HepG2 (cell line): ENCODE measurements around the gene NDRG3. TPM values are rescaled to one million over a fixed set of nuclear protein-coding genes. Genes with fewer than 3 reads are reported as not detected.
A peak's percentile ranks its signal among the peaks of the same experiment; 100 is the strongest.

ENCODE experiments used
- EZH2 ChIP-seq: conservative IDR thresholded peaks from 2 replicates; pipeline ENCODE4 v1.6.1; 2012; ENCODE audit warnings: mild to moderate bottlenecking, low read depth, low read length, moderate library complexity
- KLF12 ChIP-seq: sonication (generic); formaldehyde crosslinking; IDR thresholded peaks from 2 replicates; pipeline ENCODE4 v1.4.0; 2020; ENCODE audit warnings: missing genetic modification reagents, borderline replicate concordance
- MED8 ChIP-seq: sonication (generic); formaldehyde crosslinking; IDR thresholded peaks from 2 replicates; pipeline ENCODE4 v1.8.1; 2023; ENCODE audit warnings: mild to moderate bottlenecking, missing genetic modification reagents; ENCODE audit not compliant: insufficient replicate concordance
- MZF1 ChIP-seq: sonication (generic); formaldehyde crosslinking; IDR thresholded peaks from 2 replicates; pipeline ENCODE4 v1.8.1; 2023; ENCODE audit warnings: mild to moderate bottlenecking, missing genetic modification reagents, borderline replicate concordance
- PCBP1 ChIP-seq: fragments of 200-400 bp; formaldehyde crosslinking; IDR thresholded peaks from 2 replicates; pipeline ENCODE4 v1.6.1; 2017; ENCODE audit warnings: mild to moderate bottlenecking, low read depth, low read length, borderline replicate concordance
- REPIN1 ChIP-seq: sonication (generic); formaldehyde crosslinking; IDR thresholded peaks from 2 replicates; pipeline ENCODE4 v1.8.0; 2022; ENCODE audit warnings: missing genetic modification reagents, low read depth, mild to moderate bottlenecking, borderline replicate concordance
- SALL2 ChIP-seq: sonication (generic); formaldehyde crosslinking; IDR thresholded peaks from 2 replicates; pipeline ENCODE4 v1.8.1; 2023; ENCODE audit warnings: mild to moderate bottlenecking, missing genetic modification reagents, inconsistent platforms
- SIN3A ChIP-seq: IDR thresholded peaks from 2 replicates; pipeline ENCODE4 v1.6.1; 2011; ENCODE audit warnings: low read depth, mild to moderate bottlenecking, control low read depth, low read length, borderline replicate concordance
- TARDBP ChIP-seq: sonication (generic); formaldehyde crosslinking; IDR thresholded peaks from 2 replicates; pipeline ENCODE4 v1.8.0; 2022; ENCODE audit warnings: mild to moderate bottlenecking, missing genetic modification reagents
- WIZ ChIP-seq: sonication (generic); formaldehyde crosslinking; IDR thresholded peaks from 2 replicates; pipeline ENCODE4 v1.5.1; 2020; ENCODE audit warnings: mild to moderate bottlenecking, missing genetic modification reagents
- ZNF441 ChIP-seq: sonication (generic); formaldehyde crosslinking; IDR thresholded peaks from 2 replicates; pipeline ENCODE4 v1.7.0; 2021; ENCODE audit warnings: missing genetic modification reagents, borderline replicate concordance
- ZNF644 ChIP-seq: IDR thresholded peaks from 2 replicates; pipeline ENCODE4 v1.6.1; 2016; ENCODE audit warnings: low read depth
- ZNF720 ChIP-seq: sonication (generic); formaldehyde crosslinking; IDR thresholded peaks from 2 replicates; pipeline ENCODE4 v1.4.0; 2020; ENCODE audit warnings: missing genetic modification reagents
- ZNF879 ChIP-seq: sonication (generic); formaldehyde crosslinking; IDR thresholded peaks from 2 replicates; pipeline ENCODE4 v1.8.1; 2023; ENCODE audit warnings: missing genetic modification reagents
- polyA plus RNA-seq, 8 experiments: library from polyadenylated mRNA; depleted of rRNA in 3 of 8; stranded (reverse) in 7 of 8; unstranded in 1 of 8; fragments of >200 nt; fragmentation: Illumina TruSeq in 4 of 8; extraction: Trizol in 4 of 8; gene quantifications; 2 replicates each; pipeline versions ENCODE4 v1.2.1 to v1.2.3, GENCODE V29; 2011 to 2016; ENCODE audit warnings: low read depth in 4 of 8, missing spikeins in 1 of 8, mixed read lengths in 1 of 8; ENCODE audit not compliant: insufficient read depth in 1 of 8
- total RNA-seq, 5 experiments: library from RNA; depleted of rRNA; stranded (reverse); fragments of >200 nt; fragmentation: Illumina TruSeq; extraction: Trizol; gene quantifications; 2 replicates each; pipeline ENCODE4 v1.2.3, GENCODE V29; 2016; ENCODE audit warnings: low read depth in 1 of 5
- TF ChIP-seq, protein P1 (sequence below): sonication (generic); formaldehyde crosslinking; IDR thresholded peaks from 2 replicates; pipeline ENCODE4 v1.5.1; 2020; ENCODE audit warnings: missing genetic modification reagents, mild to moderate bottlenecking, borderline replicate concordance
- TF ChIP-seq, protein P2 (sequence below): sonication (generic); formaldehyde crosslinking; IDR thresholded peaks from 2 replicates; pipeline ENCODE4 v1.4.0; 2020; ENCODE audit warnings: low read depth, mild to moderate bottlenecking, missing genetic modification reagents
- TF ChIP-seq, protein P3 (sequence below): sonication (generic); formaldehyde crosslinking; IDR thresholded peaks from 2 replicates; pipeline ENCODE4 v1.5.0; 2020; ENCODE audit warnings: mild to moderate bottlenecking, missing genetic modification reagents, moderate library complexity
- TF ChIP-seq, protein P4 (sequence below), 2 experiments: sonication (generic) in 1 of 2; formaldehyde crosslinking in 1 of 2; IDR thresholded peaks; 2 replicates each; pipeline versions ENCODE4 v1.6.1 to v1.9.0; 2014 to 2022; ENCODE audit warnings: antibody characterized with exemption in 1 of 2, borderline replicate concordance in 1 of 2, inconsistent platforms in 1 of 2, low read depth in 1 of 2, missing genetic modification reagents in 1 of 2

Gene NDRG3
- total and polyA plus RNA-seq, 2 of the 13 experiments (the other 11 are each of a cell fraction or from before 2014, with no cell fraction given) = 36.0 to 40.5 TPM

DNA sequence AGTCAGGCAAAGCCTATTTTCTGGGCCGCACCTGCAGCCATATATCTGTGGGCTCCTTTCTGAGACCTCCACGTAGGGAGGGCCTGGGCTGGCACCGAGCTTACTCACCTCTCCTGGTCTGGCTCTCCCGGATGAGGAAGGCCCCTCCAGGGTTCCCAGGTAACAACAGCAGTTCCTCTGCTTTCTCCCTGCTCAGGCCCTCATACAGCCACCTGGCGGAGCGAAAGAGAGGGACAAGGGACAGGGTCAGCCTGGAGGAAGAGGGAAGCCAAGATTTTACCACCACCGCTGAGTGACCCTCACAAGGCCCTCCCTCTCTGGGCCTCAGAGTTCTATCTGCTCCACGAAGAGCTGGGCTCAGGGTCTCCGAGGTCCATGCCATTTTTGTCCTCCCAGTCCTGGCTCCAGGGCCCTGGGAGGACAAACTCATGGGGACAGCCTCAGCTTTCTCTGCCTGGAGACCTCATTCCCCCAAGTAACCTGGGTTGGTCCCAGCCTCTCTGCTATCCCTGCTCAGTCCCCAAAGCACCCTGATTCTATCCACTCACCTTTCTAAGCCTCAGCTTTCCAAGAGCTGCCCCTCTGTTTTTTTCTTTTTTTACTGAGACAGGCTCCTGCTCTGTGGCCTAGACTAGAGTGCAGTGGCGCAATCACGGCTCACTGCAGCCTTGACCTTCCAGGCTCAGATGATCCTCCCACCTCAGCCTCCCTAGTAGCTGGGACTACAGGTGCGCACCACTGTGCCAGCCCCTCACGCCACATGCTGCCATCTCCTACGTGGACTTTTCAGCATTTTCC is 113.2 kb downstream of the NDRG3 start (continued):
- TF ChIP-seq, protein P1, sequence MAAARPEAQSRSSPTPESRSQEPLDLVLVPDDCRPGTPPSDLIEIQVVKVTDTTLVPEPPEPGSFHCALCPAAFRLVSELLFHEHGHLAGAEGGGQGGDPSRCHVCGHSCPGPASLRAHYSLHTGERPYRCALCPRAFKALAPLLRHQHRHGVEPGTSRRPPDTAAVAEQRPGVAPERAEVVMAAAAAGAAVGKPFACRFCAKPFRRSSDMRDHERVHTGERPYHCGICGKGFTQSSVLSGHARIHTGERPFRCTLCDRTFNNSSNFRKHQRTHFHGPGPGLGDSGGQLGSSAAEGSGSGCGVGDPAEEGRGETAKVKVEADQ = no peak
- no peak for TF ChIP-seq PCBP1
- TF ChIP-seq ZNF644 = no peak; the same call in 1 of the 2 replicates
- TF ChIP-seq KLF12 (CRISPR knock-in tag) = no peak
- no peak; the same call in 1 of the 2 replicates for TF ChIP-seq SALL2 (CRISPR knock-in tag)
- TF ChIP-seq ZNF720 (CRISPR knock-in tag) = no peak
- no peak for TF ChIP-seq MED8 (CRISPR knock-in tag)
- no peak for TF ChIP-seq ZNF441 (CRISPR knock-in tag)
- TF ChIP-seq, protein P2, sequence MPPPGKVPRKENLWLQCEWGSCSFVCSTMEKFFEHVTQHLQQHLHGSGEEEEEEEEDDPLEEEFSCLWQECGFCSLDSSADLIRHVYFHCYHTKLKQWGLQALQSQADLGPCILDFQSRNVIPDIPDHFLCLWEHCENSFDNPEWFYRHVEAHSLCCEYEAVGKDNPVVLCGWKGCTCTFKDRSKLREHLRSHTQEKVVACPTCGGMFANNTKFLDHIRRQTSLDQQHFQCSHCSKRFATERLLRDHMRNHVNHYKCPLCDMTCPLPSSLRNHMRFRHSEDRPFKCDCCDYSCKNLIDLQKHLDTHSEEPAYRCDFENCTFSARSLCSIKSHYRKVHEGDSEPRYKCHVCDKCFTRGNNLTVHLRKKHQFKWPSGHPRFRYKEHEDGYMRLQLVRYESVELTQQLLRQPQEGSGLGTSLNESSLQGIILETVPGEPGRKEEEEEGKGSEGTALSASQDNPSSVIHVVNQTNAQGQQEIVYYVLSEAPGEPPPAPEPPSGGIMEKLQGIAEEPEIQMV (CRISPR knock-in tag) = peak; percentile 28; the same call in 1 of the 2 replicates
- peak; percentile 57; the same call in 1 of the 2 replicates for TF ChIP-seq TARDBP (CRISPR knock-in tag)
- TF ChIP-seq REPIN1 (CRISPR knock-in tag) = peak; percentile 76; the same call in 1 of the 2 replicates
- TF ChIP-seq, protein P3, sequence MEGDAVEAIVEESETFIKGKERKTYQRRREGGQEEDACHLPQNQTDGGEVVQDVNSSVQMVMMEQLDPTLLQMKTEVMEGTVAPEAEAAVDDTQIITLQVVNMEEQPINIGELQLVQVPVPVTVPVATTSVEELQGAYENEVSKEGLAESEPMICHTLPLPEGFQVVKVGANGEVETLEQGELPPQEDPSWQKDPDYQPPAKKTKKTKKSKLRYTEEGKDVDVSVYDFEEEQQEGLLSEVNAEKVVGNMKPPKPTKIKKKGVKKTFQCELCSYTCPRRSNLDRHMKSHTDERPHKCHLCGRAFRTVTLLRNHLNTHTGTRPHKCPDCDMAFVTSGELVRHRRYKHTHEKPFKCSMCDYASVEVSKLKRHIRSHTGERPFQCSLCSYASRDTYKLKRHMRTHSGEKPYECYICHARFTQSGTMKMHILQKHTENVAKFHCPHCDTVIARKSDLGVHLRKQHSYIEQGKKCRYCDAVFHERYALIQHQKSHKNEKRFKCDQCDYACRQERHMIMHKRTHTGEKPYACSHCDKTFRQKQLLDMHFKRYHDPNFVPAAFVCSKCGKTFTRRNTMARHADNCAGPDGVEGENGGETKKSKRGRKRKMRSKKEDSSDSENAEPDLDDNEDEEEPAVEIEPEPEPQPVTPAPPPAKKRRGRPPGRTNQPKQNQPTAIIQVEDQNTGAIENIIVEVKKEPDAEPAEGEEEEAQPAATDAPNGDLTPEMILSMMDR (CRISPR knock-in tag) = peak; percentile 95
- no peak for TF ChIP-seq ZNF879 (CRISPR knock-in tag)
- TF ChIP-seq SIN3A = peak; percentile 44; the same call in 1 of the 2 replicates
- no peak for TF ChIP-seq MZF1 (CRISPR knock-in tag)
- TF ChIP-seq, protein P4, sequence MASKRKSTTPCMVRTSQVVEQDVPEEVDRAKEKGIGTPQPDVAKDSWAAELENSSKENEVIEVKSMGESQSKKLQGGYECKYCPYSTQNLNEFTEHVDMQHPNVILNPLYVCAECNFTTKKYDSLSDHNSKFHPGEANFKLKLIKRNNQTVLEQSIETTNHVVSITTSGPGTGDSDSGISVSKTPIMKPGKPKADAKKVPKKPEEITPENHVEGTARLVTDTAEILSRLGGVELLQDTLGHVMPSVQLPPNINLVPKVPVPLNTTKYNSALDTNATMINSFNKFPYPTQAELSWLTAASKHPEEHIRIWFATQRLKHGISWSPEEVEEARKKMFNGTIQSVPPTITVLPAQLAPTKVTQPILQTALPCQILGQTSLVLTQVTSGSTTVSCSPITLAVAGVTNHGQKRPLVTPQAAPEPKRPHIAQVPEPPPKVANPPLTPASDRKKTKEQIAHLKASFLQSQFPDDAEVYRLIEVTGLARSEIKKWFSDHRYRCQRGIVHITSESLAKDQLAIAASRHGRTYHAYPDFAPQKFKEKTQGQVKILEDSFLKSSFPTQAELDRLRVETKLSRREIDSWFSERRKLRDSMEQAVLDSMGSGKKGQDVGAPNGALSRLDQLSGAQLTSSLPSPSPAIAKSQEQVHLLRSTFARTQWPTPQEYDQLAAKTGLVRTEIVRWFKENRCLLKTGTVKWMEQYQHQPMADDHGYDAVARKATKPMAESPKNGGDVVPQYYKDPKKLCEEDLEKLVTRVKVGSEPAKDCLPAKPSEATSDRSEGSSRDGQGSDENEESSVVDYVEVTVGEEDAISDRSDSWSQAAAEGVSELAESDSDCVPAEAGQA (IDR thresholded peaks at IDR 0.05; ENCODE audit: low read depth) = no peak
- TF ChIP-seq, protein P4 (CRISPR knock-in tag; IDR thresholded peaks at IDR 0.05; ENCODE audit: borderline replicate concordance) = no peak
- no peak for TF ChIP-seq WIZ (CRISPR knock-in tag)
- TF ChIP-seq EZH2 = no peak
